Left ventricle myocardium inferior (tissue), 1 donor: ENCODE results near the gene KRT33B. TPM values are rescaled to one million over a fixed set of nuclear protein-coding genes. Genes with fewer than 3 reads are reported as not detected.

ENCODE experiments used
- DNase-seq: peaks from one replicate; pipeline ENCODE4 v3.0.0-alpha.2; 2020
- H3K27ac ChIP-seq: fragments of 200-600 bp; replicated peaks from 2 replicates; pipeline ENCODE4 v1.8.0; 2021
- H3K27me3 ChIP-seq: fragments of 200-600 bp; 2 replicates; pipeline ENCODE4 v1.8.0; 2021; ENCODE audit warnings: low read depth
- H3K36me3 ChIP-seq: fragments of 200-600 bp; 2 replicates; pipeline ENCODE4 v1.8.0; 2021
- H3K4me1 ChIP-seq: fragments of 200-600 bp; 2 replicates; pipeline ENCODE4 v1.8.0; 2021
- H3K4me3 ChIP-seq: fragments of 200-600 bp; 2 replicates; pipeline ENCODE4 v1.8.0; 2021; ENCODE audit warnings: mild to moderate bottlenecking, moderate library complexity
- H3K9me3 ChIP-seq: fragments of 200-600 bp; replicated peaks from 2 replicates; pipeline ENCODE4 v1.8.0; 2021
- intact Hi-C: fragments of 100-400 bp; cut with micrococcal nuclease; formaldehyde crosslinking; loops from one replicate; pipeline ENCODE4 v1.11.0; 2022
- total RNA-seq: library from RNA; stranded (reverse); fragmentation: NEBNext Ultra II Directional; extraction: Animal tissue kit (Norgen Biotek cat#: 25700); gene quantifications from one replicate; pipeline ENCODE4 v1.2.1, GENCODE V29; 2021
- TF ChIP-seq, protein P1 (sequence below): fragments of 200-600 bp; IDR thresholded peaks from 2 replicates; pipeline ENCODE4 v1.8.0; 2021; ENCODE audit warnings: antibody characterized with exemption, mild to moderate bottlenecking, borderline replicate concordance
- donor health status: DM: no; HTN: yes; CAD: no; lungs with severe emphysema.

KRT33B gene
- total RNA-seq, 1 donor from 2014 or later: not detected

DNA sequence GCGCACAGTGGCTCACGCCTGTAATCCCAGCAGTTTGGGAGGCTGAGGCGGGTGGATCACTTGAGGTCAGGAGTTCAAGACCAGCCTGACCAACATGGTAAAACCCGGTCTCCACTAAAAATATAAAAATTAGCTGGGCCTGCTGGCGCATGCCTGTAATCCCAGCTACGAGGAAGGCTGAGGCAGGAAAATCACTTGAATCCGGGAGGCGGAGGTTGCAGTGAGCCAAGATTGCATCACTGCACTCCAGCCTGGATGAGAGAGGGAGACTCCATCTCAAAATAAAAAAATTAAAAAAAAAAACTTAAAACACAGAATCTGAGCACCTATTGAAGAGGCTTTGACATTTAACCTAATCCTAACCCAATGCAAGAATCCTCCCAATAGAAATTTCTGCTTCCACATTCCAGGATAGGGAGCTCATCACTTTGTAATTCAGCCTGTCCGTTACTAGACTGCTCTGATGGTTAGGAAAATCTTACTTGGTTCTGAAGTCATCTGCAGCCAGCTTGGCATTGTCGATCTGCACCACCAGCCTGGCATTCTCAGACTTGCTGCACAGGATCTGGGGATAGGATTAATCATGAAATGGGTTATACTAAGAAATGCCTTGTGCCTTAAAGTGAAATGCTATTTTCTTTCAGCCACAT, 2.1 kb downstream of the KRT33B start:
- peaks cover 71% of the 10 kb centered on the region for H3K27me3 ChIP-seq
- H3K4me1 ChIP-seq: no peaks in the 10 kb centered on the region
- intact Hi-C loops: no loop called here
- DNase-seq: no peak
- no peaks in the 10 kb centered on the region for H3K9me3 ChIP-seq
- H3K4me3 ChIP-seq: no peak overlapping the region
- H3K36me3 ChIP-seq: no peaks in the 10 kb centered on the region
- H3K27ac ChIP-seq: no peak overlapping the region
- TF ChIP-seq, protein P1, sequence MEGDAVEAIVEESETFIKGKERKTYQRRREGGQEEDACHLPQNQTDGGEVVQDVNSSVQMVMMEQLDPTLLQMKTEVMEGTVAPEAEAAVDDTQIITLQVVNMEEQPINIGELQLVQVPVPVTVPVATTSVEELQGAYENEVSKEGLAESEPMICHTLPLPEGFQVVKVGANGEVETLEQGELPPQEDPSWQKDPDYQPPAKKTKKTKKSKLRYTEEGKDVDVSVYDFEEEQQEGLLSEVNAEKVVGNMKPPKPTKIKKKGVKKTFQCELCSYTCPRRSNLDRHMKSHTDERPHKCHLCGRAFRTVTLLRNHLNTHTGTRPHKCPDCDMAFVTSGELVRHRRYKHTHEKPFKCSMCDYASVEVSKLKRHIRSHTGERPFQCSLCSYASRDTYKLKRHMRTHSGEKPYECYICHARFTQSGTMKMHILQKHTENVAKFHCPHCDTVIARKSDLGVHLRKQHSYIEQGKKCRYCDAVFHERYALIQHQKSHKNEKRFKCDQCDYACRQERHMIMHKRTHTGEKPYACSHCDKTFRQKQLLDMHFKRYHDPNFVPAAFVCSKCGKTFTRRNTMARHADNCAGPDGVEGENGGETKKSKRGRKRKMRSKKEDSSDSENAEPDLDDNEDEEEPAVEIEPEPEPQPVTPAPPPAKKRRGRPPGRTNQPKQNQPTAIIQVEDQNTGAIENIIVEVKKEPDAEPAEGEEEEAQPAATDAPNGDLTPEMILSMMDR: no peak

DNA sequence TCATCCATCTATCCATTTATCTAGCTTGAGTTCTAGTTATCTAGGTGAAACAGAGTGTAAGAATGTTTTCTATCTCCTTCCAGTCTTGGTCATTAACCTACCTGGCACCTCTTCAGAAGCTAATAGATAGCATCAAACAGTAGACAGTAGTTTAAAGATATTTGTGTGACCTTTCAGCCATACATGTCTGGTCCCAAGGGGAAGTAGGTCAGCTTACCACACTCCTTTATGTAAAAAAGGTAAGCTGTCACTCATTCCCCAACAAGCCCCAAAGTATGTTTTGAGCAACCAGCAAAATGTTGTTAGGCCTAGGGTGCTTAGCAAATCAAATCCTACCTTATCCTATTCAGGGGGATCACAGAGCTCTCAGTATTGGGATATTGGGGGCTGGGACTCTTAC, 3.5 kb downstream of the KRT33B start:
- H3K27ac ChIP-seq: no peak overlapping the region
- no peak for DNase-seq
- H3K4me1 ChIP-seq: no peaks in the 10 kb centered on the region
- H3K27me3 ChIP-seq: peaks cover 69% of the 10 kb centered on the region
- TF ChIP-seq, protein P1: no peak
- intact Hi-C loops: no loop called here
- no peaks in the 10 kb centered on the region for H3K36me3 ChIP-seq
- no peak overlapping the region for H3K4me3 ChIP-seq
- no peaks in the 10 kb centered on the region for H3K9me3 ChIP-seq

DNA sequence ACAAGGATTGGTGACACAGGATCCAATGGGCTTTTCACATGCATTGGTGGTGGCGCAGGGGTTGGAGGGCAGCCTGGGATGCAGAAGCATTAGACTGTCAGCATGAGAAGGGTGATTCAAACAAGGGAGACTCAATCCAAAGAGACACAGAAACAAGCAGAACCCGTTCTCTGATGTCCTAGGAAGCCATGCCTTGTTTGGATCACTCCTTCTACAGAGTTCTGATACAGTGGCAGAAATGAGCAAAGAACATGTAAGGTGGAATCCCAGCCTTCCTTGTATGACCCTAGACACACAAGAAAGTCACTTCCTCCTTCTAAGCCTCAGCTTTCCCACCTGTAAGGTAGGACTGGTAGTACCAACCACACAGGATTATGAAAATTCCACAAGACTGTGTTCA, 5.7 kb downstream of the KRT33B start:
- Histone ChIP-seq H3K4me1 (no peaks in the 10 kb centered on the region), H3K27ac (no peak overlapping the region), H3K27me3 (peaks cover 59% of the 10 kb centered on the region), H3K9me3 (peaks cover 5% of the 10 kb centered on the region), H3K4me3 (no peak overlapping the region), H3K36me3 (no peaks in the 10 kb centered on the region)
- TF ChIP-seq, protein P1: no peak
- intact Hi-C loops: no loop called here
- DNase-seq: no peak

DNA sequence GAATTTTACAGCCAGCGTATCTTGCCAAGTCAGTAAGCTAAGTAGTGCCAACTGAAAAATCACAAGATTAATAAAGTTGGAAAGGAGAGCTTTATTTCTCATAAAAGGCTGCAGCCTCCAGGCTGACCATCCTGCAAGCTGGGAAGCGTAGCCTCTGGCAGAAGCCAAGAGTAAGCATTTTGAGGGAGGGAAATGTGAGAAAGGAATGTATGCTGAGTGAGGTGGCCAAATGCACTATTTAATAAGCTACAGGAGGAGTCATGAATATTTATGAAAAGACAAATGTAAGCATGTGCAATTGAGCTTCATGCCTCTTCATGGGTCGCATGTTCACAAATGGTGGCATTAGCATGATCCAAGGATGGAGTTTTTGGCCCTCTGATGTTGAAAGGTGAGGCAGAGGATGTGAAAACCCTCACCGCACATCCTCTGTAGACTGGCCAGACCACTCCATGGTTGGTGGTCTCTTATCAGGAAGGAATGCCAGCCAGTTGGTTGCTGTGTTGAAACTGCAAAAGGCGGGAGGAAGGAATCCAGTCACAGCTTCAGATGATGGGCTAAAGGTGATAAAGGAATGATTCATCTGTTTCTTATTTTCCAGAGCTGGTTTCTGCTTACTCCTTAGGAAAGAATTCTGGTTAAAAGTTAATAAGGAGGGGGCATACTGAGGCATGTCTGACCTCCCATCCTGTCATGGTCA, 9.2 kb downstream of the KRT33B start:
- Histone ChIP-seq H3K4me3 (no peak overlapping the region), H3K27ac (no peak overlapping the region), H3K9me3 (peaks cover 18% of the 10 kb centered on the region), H3K4me1 (no peaks in the 10 kb centered on the region), H3K27me3 (peaks cover 72% of the 10 kb centered on the region), H3K36me3 (no peaks in the 10 kb centered on the region)
- DNase-seq: no peak
- TF ChIP-seq, protein P1: no peak
- intact Hi-C loops: no loop called here

DNA sequence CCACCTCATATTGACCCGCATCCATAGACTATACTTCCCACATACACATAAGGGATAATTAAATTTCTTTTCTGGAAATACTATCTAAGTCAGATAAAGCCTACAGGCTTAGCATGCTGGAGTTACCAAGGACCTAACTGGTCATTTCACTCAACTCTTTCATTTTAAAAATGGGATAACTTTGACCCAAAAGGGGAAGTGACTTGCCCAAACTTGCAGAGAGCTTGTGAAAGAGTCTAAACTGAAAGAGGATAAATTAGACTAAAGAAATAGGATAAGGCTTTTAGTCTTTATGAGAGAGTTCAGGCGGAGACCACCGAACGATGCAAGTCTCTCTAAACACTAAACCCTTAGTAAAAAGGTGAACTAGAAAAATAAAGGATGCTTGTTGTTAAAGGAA, 15.1 kb downstream of the KRT33B start:
- peaks cover 68% of the 10 kb centered on the region for H3K27me3 ChIP-seq

More for the DNA sequence above, 15.1 kb downstream of the KRT33B start:
- Histone ChIP-seq H3K27ac (no peak overlapping the region), H3K9me3 (peaks cover 13% of the 10 kb centered on the region), H3K4me1 (no peaks in the 10 kb centered on the region), H3K4me3 (no peak overlapping the region), H3K36me3 (no peaks in the 10 kb centered on the region)
- DNase-seq: no peak
- TF ChIP-seq, protein P1: no peak
- intact Hi-C loops: no loop called here
